Measurements from ENCODE around the gene SPACA9.

The SPACA9 gene

GRCh38 chr9:132864277-132864676 lies 14.4 kb upstream of the SPACA9 start:
- TF ChIP-seq, protein P1, sequence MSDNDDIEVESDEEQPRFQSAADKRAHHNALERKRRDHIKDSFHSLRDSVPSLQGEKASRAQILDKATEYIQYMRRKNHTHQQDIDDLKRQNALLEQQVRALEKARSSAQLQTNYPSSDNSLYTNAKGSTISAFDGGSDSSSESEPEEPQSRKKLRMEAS (IDR thresholded peaks at IDR 0.05; ENCODE audit: low read depth, low read length) = no peak
- TF ChIP-seq MYC (IDR thresholded peaks at IDR 0.05; ENCODE audit: low read depth, low read length) = no peak
- TF ChIP-seq, protein P2, sequence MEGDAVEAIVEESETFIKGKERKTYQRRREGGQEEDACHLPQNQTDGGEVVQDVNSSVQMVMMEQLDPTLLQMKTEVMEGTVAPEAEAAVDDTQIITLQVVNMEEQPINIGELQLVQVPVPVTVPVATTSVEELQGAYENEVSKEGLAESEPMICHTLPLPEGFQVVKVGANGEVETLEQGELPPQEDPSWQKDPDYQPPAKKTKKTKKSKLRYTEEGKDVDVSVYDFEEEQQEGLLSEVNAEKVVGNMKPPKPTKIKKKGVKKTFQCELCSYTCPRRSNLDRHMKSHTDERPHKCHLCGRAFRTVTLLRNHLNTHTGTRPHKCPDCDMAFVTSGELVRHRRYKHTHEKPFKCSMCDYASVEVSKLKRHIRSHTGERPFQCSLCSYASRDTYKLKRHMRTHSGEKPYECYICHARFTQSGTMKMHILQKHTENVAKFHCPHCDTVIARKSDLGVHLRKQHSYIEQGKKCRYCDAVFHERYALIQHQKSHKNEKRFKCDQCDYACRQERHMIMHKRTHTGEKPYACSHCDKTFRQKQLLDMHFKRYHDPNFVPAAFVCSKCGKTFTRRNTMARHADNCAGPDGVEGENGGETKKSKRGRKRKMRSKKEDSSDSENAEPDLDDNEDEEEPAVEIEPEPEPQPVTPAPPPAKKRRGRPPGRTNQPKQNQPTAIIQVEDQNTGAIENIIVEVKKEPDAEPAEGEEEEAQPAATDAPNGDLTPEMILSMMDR (IDR thresholded peaks at IDR 0.05; ENCODE audit: low read depth, low read length) = no peak
- TF ChIP-seq POLR2A (IDR thresholded peaks at IDR 0.05; ENCODE audit: extremely low read depth, insufficient read length) = no peak
- H3K4me3 ChIP-seq (ENCODE audit: low read depth, low read length) = no peak overlapping the region
- DNase-seq (ENCODE audit: low read depth) = no peak

- TF ChIP-seq, protein P1 (IDR thresholded peaks at IDR 0.05; ENCODE audit: low read depth, low read length) = no peak
- no peak overlapping the region for H3K4me3 ChIP-seq (ENCODE audit: low read depth, low read length)
- DNase-seq (ENCODE audit: low read depth) = no peak
Observed at GRCh38 chr9:132864691-132865090, 14.0 kb upstream of the SPACA9 start.

- TF ChIP-seq, protein P2 (IDR thresholded peaks at IDR 0.05; ENCODE audit: low read depth, low read length) = no peak
- no peak for TF ChIP-seq POLR2A (IDR thresholded peaks at IDR 0.05; ENCODE audit: extremely low read depth, insufficient read length)
- TF ChIP-seq MYC (IDR thresholded peaks at IDR 0.05; ENCODE audit: low read depth, low read length) = no peak
- TF ChIP-seq, protein P1 (IDR thresholded peaks at IDR 0.05; ENCODE audit: low read depth, low read length) = no peak
- H3K4me3 ChIP-seq (ENCODE audit: low read depth, low read length) = no peak overlapping the region
- DNase-seq (ENCODE audit: low read depth) = no peak
Observed at GRCh38 chr9:132866898-132867297, 11.8 kb upstream of the SPACA9 start.

- TF ChIP-seq MYC (IDR thresholded peaks at IDR 0.05; ENCODE audit: low read depth, low read length) = no peak
- TF ChIP-seq, protein P1 (IDR thresholded peaks at IDR 0.05; ENCODE audit: low read depth, low read length) = no peak
- no peak for TF ChIP-seq POLR2A (IDR thresholded peaks at IDR 0.05; ENCODE audit: extremely low read depth, insufficient read length)
- TF ChIP-seq, protein P2 (IDR thresholded peaks at IDR 0.05; ENCODE audit: low read depth, low read length) = no peak
- no peak for DNase-seq (ENCODE audit: low read depth)
- no peak overlapping the region for H3K4me3 ChIP-seq (ENCODE audit: low read depth, low read length)
Observed at GRCh38 chr9:132869266-132869665, 9.4 kb upstream of the SPACA9 start.

DNA sequence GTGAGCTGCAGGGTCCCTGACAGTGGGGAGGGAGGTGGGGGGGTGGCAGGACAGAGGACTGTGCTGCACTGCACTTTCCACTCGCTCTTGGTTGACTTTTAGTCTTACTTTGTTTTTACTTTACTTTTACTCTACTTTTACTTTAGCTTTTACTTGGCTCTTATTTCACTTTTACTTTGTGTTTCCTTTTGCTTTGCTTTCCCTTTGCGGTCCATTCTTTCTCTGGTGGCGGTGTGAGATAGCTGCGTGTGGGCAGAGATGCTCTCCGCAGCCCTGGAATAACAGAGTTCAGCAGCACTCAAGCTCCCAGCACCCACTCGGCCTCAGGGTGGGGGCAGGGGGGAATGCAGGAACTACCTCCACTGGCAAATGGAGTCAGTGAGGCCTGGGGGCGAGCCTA lies 5.3 kb upstream of the SPACA9 start:
- H3K4me3 ChIP-seq (ENCODE audit: low read depth, low read length) = no peak overlapping the region
- TF ChIP-seq POLR2A (IDR thresholded peaks at IDR 0.05; ENCODE audit: extremely low read depth, insufficient read length) = no peak
- TF ChIP-seq, protein P2 (IDR thresholded peaks at IDR 0.05; ENCODE audit: low read depth, low read length) = no peak
- TF ChIP-seq MYC (IDR thresholded peaks at IDR 0.05; ENCODE audit: low read depth, low read length) = no peak
- TF ChIP-seq, protein P1 (IDR thresholded peaks at IDR 0.05; ENCODE audit: low read depth, low read length) = no peak
- DNase-seq (ENCODE audit: low read depth) = no peak

DNA sequence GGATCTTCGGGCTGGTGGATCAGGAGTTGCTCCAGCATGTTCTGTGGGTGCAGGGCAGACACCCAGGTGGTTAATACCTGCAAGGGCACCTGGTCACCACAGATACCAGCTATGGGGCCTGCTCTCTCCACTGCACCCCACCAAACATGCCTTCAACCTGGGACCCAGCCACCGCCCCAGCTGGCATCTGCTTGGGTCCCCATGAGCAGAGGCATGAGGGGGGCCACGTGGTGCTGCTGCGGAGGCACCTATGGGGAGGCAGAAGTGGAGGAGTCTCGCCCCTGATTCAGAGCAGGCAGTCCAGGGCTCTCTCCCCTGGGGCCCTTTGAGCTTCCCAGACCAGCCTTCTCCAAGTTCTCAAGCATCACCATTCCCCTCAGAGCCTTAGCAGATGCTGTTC lies 3.5 kb upstream of the SPACA9 start:
- no peak for DNase-seq (ENCODE audit: low read depth)
- no peak for TF ChIP-seq POLR2A (IDR thresholded peaks at IDR 0.05; ENCODE audit: extremely low read depth, insufficient read length)
- TF ChIP-seq, protein P2 (IDR thresholded peaks at IDR 0.05; ENCODE audit: low read depth, low read length) = no peak
- TF ChIP-seq MYC (IDR thresholded peaks at IDR 0.05; ENCODE audit: low read depth, low read length) = no peak
- TF ChIP-seq, protein P1 (IDR thresholded peaks at IDR 0.05; ENCODE audit: low read depth, low read length) = no peak

More for the DNA sequence above, 3.5 kb upstream of the SPACA9 start:
- no peak overlapping the region for H3K4me3 ChIP-seq (ENCODE audit: low read depth, low read length)
